ENCODE measurements around the gene P2RX7.
A peak's percentile ranks its signal among the peaks of the same experiment; 100 is the strongest.
"Not testable (repeated sequence)": the region's sequence is repeated elsewhere in the genome, so short reads cannot be mapped to it uniquely, and the experiment has no call there.

The P2RX7 gene

DNA sequence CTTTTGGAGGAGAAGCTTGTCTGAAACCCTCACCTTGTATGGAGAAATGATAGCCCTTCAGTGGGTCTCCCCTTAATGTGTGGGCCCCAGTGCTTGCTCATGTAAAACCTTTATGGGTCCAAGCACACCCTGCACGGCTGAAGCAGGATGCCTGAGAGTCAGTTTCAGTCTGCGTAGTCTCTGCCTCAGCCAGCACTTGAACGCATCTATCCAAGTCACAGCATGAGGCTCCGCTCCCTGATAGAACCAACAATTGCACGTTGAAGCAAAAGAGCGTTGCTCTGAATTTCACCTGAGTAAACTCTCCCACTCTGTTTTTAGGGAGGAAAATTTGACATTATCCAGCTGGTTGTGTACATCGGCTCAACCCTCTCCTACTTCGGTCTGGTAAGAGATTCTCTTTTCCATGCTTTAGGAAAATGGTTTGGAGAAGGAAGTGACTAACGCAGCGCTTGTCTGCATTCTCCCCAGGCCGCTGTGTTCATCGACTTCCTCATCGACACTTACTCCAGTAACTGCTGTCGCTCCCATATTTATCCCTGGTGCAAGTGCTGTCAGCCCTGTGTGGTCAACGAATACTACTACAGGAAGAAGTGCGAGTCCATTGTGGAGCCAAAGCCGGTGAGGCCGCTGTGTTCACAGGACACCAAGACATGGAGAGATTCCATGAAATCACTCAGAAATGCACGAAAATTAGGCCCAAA is 44.3 kb downstream of the P2RX7 start:
- no peak for DNase-seq

DNA sequence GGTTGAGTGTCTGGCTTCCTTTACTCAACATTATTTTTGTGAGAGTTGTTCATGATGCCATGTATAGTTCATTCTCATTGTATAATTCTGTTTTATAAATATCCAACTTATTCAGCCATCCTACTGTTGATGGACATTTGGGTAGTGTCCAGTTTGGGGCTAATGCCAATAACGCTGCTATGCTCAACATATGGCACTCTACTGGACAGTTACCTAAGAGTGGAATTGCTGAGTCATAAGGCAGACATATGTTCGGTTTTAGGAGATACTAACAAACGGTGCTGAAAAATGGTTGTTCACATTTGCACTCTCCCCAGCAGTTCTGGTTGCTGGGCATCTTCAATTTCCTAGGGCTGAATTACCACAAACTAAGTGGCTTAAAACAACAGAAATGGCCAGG is 48.5 kb downstream of the P2RX7 start:
- DNase-seq: no peak

DNA sequence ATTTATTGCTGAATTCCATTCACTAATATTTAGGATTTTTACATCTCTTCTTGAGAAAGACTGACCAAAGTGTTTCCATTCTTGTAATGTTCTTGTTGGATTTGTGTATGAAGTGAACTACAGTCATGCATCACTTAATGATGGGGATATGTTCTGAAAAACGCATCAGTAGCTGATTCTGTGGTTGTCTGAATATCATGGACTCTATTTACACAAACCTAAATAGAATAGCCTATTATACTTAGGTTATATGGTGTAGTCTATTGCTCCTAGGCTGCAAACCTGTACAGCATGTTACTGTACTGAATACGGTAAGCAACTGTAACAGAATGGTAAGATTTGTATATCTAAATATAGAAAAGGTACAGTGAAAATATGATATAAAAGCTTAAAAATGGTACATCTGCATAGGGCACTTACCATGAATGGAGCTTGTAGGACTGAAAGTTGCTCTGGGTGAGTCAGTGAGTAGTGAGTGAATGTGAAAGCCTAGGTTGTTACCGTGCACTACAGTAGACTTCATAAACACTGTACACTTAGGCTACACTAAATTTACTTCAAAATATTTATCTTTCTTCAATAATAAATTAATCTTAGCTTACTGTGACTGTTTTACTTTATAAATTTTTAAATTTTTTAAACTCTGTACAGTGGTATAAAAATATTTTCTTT is 49.7 kb downstream of the P2RX7 start:
- DNase-seq: peak; percentile 51

DNA sequence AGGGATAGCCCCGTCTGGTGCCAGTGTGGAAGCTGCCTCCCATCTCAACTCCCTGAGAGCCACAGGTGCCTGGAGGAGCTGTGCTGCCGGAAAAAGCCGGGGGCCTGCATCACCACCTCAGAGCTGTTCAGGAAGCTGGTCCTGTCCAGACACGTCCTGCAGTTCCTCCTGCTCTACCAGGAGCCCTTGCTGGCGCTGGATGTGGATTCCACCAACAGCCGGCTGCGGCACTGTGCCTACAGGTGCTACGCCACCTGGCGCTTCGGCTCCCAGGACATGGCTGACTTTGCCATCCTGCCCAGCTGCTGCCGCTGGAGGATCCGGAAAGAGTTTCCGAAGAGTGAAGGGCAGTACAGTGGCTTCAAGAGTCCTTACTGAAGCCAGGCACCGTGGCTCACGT is 51.7 kb downstream of the P2RX7 start:
- no peak for DNase-seq

DNA sequence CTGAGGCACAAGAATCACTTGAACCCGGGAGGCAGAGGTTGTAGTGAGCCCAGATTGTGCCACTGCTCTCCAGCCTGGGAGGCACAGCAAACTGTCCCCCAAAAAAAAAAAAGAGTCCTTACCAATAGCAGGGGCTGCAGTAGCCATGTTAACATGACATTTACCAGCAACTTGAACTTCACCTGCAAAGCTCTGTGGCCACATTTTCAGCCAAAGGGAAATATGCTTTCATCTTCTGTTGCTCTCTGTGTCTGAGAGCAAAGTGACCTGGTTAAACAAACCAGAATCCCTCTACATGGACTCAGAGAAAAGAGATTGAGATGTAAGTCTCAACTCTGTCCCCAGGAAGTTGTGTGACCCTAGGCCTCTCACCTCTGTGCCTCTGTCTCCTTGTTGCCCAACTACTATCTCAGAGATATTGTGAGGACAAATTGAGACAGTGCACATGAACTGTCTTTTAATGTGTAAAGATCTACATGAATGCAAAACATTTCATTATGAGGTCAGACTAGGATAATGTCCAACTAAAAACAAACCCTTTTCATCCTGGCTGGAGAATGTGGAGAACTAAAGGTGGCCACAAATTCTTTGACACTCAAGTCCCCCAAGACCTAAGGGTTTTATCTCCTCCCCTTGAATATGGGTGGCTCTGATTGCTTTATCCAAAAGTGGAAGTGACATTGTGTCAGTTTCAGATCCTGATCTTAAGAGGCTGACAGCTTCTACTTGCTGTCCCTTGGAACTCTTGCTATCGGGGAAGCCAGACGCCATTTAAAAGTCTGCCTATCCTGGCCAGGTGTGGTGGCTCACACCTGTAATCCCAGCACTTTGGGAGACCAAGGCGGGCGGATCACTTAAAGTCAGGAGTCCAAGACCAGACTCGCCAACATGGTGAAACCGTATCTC is 52.6 kb downstream of the P2RX7 start:
- no peak for DNase-seq

DNA sequence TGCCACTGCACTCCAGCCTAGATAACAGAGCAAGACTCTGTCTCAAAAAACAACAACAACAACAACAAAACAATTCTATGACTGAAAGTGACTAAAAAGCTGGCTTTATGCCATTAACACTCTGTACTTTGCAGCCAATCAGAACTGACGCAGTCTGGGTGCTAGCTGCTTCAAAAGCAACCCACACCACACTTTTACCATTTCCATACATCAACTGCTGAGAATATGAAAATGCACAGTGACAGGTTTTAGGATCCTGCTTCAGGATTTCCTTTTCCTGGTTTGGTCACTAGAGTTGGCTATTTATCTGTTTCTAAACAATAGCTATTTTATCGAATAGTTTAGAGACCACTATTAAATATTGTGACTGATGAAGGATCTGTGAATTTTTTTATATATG is 54.1 kb downstream of the P2RX7 start:
- no peak for DNase-seq

DNA sequence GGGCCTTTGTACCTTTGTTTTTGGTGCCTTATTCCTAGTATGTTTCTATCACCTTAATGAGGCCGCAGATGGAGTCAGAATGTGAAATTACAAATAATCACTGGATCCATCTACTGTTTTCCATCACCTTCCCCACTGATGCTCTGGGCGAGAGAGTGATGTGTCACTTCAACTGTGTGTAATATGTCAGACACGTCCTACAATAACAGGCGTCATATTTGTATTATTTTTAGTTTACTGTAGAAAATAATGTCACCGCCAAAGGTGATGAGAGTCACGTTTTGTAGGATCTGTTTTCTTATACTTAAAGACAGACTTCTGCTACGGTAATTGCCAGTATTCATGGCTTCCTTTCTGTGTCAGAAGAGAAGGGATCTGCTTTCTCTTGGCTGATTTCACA is 54.8 kb downstream of the P2RX7 start:
- no peak for DNase-seq

DNA sequence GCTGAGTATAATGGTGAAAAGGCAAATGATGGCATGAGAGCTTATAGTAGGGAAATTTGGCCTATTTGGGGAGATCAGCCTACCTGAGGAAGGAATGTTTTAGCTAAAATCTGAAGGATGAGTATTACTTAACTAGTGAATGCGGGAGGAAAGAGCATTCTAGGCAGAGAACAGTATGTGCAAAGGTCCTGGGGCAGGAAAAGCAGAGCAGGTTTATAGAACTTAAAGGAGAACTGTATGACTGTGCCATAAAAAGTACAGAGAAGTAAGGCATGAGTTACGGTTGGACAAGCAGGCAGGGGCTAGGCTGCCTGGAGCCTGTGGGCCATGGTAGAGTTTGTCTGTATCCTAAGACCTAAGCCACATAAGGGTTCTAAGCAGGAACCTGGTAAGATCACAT is 55.6 kb downstream of the P2RX7 start:
- DNase-seq: no peak

DNA sequence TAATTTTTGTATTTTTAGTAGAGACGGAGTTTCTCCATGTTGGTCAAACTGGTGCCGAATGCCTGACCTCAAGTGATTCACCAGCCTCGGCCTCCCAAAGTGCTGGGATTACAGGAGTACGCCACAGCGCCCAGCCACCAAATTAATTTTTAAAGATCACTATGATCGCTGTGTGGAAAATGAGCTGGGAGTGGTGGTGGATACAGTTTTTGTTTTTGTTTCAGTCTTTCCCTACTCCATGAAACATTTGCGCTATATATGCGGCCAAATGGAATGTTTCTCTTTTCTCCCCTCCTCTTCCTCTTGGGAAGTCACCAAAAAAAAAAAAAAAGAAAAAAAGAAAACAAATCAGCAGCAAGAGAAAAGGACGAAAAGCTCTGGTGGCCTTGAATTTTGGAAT is 56.5 kb downstream of the P2RX7 start:
- no peak for DNase-seq

DNA sequence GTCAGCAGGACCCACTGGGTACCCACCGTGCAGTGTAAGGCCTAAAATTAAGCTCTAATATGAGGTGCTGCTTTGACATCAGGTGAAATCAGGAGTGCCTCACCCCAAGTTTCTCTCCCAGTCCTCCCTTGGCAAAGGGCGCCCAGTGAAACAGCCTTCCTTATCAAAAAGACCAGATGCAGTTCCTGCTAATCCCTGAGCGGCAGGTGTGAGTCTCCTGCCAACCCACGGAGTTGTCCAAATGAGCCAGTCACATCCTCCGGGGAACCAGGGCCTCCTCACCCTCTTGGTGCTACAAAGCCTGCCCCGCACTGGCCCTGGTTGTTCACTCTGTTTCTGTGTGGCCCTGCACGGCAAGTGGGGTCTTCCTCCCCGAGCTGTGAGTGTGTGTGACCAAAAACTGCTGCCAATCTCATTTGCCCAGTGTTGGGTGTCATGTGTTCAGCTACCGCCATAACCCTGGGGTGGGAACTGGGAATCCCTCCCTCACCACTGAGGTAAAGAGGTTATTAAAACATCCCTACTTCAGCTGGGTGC is 57.0 kb downstream of the P2RX7 start:
- DNase-seq: no peak

DNA sequence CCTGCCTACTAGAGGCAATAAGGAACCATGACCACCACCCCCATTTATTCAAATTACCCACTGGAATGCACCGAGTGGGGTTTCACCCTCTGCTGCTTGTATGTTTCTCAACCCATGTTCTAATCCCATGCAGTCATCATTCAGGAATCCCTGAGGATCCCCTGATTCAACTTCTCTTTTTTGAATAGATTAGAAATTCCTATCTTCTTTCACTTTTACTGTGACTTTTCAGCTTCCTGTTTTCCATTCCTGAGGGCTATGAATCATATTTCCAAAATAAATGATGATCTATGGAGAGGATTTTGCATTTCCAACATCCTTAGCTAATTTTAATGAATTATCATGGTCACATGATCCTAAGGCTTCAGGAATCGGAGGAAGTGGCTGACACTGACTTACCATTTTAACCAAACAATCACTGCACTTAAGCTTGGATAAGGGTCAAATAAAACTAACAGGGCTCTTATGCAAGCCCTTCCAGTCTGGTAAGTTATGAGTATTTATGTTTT is 57.9 kb downstream of the P2RX7 start:
- no peak for DNase-seq

DNA sequence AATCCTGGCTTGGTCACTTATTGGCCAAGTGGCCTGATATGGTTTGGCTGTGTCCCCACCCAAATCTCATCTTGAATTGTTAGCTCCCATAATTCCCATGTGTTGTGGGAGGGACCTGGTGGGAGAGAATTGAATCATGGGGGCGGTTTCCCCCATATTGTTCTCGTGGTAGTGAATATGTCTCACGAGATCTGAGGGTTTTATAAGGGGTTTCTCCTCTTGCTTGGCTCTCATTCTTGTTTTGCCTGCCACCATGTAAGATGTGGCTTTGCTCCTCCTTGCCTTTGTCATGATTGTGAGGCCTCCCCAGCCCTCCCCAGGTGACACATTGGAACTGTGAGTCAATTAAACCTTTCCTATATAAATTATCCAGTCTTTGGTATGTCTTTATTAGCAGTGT is 58.5 kb downstream of the P2RX7 start:
- DNase-seq: no peak

DNA sequence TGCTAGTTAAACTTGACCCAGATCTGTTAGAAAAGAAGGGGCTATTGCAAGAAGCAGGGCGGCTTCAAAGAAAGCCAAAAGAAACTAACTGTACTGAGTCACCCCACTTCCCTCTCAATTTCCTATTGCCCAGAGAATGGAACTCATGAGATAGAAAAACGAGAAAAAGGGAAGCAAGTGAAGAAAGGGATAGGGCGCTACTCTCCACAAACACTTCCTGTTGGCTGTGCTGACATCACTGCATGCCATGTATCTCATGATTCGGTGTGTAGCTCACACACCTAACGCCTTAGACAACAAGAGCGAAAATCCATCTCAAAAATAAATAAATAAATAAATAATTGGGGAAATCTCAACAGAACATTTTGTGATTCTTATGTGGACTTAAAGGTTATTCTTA is 64.2 kb downstream of the P2RX7 start:
- no peak for DNase-seq

DNA sequence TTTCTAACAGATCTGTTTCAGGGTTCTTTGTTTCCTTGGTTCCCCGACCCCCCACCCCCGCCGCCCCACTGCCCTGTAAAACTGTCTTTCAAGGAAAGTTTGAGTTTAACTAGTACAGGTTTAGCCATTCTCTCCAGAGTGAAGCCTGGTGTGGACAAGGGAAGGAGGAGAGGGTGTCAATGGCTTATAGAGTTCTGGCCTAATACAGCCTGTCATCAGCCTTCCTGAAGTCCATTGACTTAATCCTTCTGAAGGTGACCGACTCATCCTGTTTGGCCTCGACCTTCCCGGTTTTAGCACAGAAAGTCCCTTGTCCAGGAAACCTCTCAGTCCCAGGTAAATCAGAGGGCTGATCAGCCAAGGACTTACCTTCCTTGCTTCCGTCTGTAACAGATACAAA is 66.3 kb downstream of the P2RX7 start:
- no peak for DNase-seq

DNA sequence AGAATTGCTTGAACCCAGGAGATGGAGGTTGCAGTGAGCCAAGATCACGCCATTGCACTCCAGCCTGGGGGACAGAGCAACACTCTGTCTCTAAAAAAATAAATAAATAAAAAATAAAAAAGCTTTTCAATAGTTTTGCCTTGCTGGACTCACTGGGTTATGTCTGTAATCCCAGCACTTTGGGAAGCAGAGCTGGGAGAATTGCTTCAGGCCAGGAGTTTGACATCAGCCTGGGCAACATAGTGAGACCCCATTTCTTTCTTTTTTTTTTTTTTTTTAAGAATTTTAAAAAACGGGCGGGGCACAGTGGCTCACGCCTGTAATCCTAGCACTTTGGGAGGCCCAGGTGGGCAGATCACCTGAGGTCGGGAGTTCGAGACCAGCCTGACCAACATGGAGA is 68.5 kb downstream of the P2RX7 start:
- DNase-seq: not testable (repeated sequence)

DNA sequence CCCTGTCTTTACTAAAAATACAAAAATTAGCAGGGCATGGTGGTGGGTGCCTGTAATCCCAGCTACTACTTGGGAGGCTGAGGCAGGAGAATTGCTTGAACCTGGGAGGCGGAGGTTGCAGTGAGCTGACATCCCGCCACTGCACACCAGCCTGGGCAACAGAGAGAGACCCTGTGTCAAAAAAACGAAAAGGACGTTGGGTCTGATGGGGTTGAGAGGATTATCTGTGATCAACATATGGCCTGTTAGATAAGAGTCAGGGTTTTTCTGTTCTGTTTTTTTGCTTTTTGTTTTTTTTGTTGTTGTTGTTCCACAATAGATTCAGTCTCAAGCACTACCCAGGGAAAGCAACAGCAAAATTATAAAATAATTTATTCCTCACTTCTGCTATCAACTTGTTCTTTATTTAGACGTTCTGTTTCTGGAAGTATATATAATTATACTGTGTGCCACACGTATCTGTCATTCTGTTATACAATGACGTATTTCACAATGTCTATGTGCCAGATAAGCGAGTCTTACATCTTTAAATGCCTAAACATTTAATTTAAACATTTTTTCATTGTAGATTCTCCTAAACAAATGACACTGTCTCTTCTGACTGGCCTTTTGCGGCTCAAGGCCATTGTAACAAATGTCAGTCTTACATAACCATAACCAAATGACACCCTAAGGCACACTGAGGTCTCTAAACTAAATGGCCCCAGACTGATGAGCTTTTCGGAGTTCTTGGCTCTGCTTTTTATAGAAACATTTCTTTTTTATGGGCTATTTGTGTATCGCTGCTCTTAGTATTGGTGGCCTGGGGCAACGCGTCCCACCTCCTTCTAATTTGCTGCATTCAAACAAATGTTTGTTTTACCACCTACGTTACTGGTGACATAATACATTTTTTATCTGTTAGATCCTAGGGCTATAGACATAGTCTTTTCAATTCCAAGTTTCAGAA is 70.0 kb downstream of the P2RX7 start:
- DNase-seq: no peak

DNA sequence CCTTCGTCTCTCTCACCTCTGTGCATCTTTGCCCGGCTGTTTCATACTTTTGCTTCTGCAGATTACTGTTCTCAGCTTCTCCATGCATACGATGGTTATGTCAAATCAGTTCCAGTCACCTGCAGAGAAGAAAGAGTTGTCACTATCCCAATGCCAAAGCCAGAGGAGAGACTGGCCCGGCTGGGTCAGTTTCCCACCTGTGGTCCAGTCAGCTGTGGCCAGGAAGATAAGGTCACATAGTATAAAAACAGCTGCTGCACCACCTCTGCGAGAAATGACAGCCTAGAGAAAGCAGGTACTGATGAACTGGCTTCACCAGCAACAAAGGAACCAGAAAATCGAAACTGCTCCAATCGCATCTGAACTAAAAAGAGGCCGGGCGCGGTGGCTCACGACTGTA is 70.8 kb downstream of the P2RX7 start:
- DNase-seq: no peak

DNA sequence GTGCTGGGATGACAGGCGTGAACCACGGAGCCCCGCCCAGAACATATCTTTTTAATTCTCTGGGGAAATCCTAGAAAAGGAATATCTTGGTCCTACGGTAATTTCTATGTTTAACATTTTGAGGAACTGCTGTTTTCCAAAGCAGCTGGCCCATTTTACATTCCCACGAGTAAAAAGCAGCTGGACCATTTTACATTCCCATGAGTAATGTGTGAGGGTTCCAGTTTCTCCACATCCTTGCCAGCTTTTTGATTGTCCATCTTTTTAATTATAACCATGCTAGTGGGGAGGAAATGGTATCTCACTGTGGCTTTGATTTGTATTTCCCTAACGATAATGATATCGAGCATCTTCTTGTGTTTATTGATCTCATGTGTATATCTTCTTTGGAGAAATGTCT is 72.8 kb downstream of the P2RX7 start:
- DNase-seq: no peak

DNA sequence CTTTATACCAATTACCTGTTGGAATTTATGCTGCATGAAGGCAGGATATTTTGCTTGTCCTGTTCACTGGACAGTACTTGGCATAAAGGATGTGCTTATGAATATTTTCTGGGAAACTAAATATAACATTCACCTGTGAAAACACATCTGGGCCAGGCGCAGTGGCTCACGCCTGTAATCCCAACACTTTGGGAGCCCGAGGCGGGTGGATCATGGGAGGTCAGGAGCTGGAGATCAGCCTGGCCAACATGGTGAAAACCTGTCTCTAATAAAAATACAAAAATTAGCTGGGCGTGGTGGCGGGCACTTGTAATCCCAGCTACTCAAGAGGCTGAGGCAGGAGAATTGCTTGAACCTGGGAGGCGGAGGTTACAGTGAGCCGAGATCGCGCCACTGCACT is 75.9 kb downstream of the P2RX7 start:
- DNase-seq: not testable (repeated sequence)

DNA sequence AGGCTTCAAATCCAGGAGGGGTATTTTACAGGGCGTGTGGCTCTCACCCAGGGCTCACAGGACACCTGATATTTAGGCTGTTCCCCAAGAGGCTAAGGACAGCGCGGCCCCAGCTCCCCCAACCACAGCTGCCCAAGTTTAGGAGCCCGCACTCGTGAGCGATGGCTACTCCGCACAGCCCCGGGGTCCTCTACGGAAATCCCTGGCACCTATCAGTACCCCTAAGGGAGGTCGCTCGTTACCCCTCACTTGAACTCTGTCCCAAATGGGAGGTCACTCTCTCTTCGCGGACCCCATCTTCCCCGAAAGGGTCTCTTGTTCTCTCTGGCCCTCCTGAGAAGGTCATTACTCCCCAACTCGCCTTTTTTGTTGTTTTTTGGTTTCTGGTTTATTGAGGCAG is 76.5 kb downstream of the P2RX7 start:
- DNase-seq: no peak

DNA sequence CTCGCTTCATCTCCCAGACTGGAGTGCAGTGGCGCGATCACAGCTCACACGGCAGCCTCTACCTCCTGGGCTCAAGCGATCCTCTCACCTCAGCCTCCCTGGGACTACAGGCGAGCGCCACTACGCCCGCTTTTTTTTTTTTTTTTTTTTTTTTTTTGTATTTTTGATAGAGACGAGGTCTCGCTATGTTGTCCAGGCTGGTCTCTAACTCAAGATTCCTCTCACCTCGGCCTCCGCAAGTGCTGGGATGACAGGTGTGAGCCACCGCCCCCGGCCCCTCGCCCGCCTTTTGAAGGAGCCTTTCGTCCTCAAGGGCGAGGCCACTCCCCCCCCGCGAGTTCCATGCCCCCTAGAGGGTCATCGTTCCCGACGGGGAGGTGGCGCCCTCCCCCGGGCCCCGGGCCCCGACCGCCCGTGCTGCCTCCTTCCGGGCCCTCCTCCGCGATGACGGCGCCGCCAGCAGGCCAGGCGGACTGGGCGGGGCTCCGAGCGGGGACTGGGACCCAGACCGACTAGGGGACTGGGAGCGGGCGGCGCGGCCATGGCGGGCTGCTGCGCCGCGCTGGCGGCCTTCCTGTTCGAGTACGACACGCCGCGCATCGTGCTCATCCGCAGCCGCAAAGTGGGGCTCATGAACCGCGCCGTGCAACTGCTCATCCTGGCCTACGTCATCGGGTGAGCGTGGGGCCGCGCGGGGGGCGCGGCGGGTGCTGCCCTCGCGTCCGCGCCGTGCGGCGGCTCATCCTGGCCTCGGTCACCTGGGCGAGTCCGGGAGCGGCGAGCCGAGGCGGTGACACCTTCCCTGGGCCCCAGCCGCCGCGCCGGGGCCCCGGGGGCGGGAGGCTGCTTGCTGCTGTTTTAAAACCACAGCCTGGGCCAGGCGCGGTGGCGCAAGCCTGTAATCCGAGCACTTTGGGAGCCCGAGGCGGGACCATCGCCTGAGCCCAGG is 77.2 kb downstream of the P2RX7 start, which contains the start of gene P2RX4:
Gene P2RX4, plus strand, starts transcription at position 506 of the 949 bp plus-strand sequence. Its CDS starts 36 bp downstream, at position 542.
- peak; percentile 92 for DNase-seq
